Neural progenitor cell (in vitro differentiated cells): Measurements from ENCODE around the gene ACTR6. TPM values are rescaled to one million over a fixed set of nuclear protein-coding genes. Genes with fewer than 3 reads are reported as not detected.

Experiments used
- DNase-seq: peaks from one replicate; pipeline ENCODE4 v3.0.0-alpha.2; 2016; ENCODE audit warnings: low spot score
- H2AFZ ChIP-seq: fragments of 200-600 bp; sonication (generic); replicated peaks from 2 replicates; pipeline ENCODE4 v1.6.1; 2016; ENCODE audit warnings: antibody characterized with exemption
- H3F3A ChIP-seq: fragments of 200-600 bp; sonication (generic); 2 replicates; pipeline ENCODE4 v1.6.1; 2016; ENCODE audit warnings: antibody characterized with exemption, low read depth
- H3K27ac ChIP-seq: fragments of 200-600 bp; sonication (generic); 2 replicates; pipeline ENCODE4 v1.5.1; 2016; ENCODE audit warnings: mild to moderate bottlenecking
- H3K27me3 ChIP-seq: fragments of 200-600 bp; sonication (generic); 2 replicates; pipeline ENCODE4 v1.6.1; 2016; ENCODE audit warnings: mild to moderate bottlenecking, moderate library complexity
- H3K36me3 ChIP-seq: fragments of 200-600 bp; sonication (generic); 2 replicates; pipeline ENCODE4 v1.5.1; 2016
- H3K4me1 ChIP-seq: fragments of 200-600 bp; sonication (generic); 2 replicates; pipeline ENCODE4 v1.6.1; 2016; ENCODE audit warnings: mixed run types
- H3K4me2 ChIP-seq: fragments of 200-600 bp; sonication (generic); 2 replicates; pipeline ENCODE4 v1.6.1; 2016
- H3K4me3 ChIP-seq: fragments of 200-600 bp; sonication (generic); 2 replicates; pipeline ENCODE4 v1.5.1; 2016
- H3K79me2 ChIP-seq: fragments of 200-600 bp; sonication (generic); 2 replicates; pipeline ENCODE4 v1.6.1; 2016; ENCODE audit warnings: low read depth
- H3K9ac ChIP-seq: fragments of 200-600 bp; sonication (generic); 2 replicates; pipeline ENCODE4 v1.6.1; 2016
- H3K9me3 ChIP-seq: fragments of 200-600 bp; sonication (generic); 2 replicates; pipeline ENCODE4 v1.5.1; 2016; ENCODE audit warnings: low read depth
- H4K20me1 ChIP-seq: fragments of 200-600 bp; sonication (generic); 2 replicates; pipeline ENCODE4 v1.6.1; 2016; ENCODE audit warnings: low read depth
- H3K27ac Mint-ChIP-seq: 3 replicates; pipeline ENCODE4 v1.8.0; 2021; ENCODE audit warnings: mixed read lengths
- H3K27me3 Mint-ChIP-seq: 2 replicates; pipeline ENCODE4 v1.8.0; 2022; ENCODE audit warnings: low read depth, mild to moderate bottlenecking, inconsistent platforms, moderate library complexity, mixed read lengths; ENCODE audit not compliant: insufficient read depth
- H3K36me3 Mint-ChIP-seq: 3 replicates; pipeline ENCODE4 v1.8.0; 2021; ENCODE audit warnings: mixed read lengths
- H3K4me1 Mint-ChIP-seq: 3 replicates; pipeline ENCODE4 v1.8.0; 2021; ENCODE audit warnings: mixed read lengths
- H3K4me3 Mint-ChIP-seq: 3 replicates; pipeline ENCODE4 v1.8.0; 2021; ENCODE audit warnings: mild to moderate bottlenecking, moderate library complexity, mixed read lengths
- H3K9me3 Mint-ChIP-seq: 3 replicates; pipeline ENCODE4 v1.8.0; 2020; ENCODE audit warnings: mixed read lengths
- EZH2 ChIP-seq: fragments of 200-600 bp; sonication (generic); IDR thresholded peaks from 2 replicates; pipeline ENCODE4 v1.6.1; 2017; ENCODE audit warnings: antibody characterized with exemption, mild to moderate bottlenecking, moderate library complexity
- EZH2phosphoT487 ChIP-seq: fragments of 200-600 bp; sonication (generic); IDR thresholded peaks from 2 replicates; pipeline ENCODE4 v1.6.1; 2017; ENCODE audit warnings: antibody characterized with exemption
- total RNA-seq: library from RNA; depleted of rRNA; stranded (reverse); fragments of >200 nt; gene quantifications from 2 replicates; pipeline ENCODE4 v1.2.3, GENCODE V29; 2015; ENCODE audit warnings: low replicate concordance
- TF ChIP-seq, protein P1 (sequence below): fragments of 200-600 bp; sonication (generic); IDR thresholded peaks from 2 replicates; pipeline ENCODE4 v1.5.1; 2017; ENCODE audit warnings: antibody characterized with exemption, mild to moderate bottlenecking

ACTR6 gene
- 61.9 and 87.8 TPM in 2 replicates for total RNA-seq

DNA sequence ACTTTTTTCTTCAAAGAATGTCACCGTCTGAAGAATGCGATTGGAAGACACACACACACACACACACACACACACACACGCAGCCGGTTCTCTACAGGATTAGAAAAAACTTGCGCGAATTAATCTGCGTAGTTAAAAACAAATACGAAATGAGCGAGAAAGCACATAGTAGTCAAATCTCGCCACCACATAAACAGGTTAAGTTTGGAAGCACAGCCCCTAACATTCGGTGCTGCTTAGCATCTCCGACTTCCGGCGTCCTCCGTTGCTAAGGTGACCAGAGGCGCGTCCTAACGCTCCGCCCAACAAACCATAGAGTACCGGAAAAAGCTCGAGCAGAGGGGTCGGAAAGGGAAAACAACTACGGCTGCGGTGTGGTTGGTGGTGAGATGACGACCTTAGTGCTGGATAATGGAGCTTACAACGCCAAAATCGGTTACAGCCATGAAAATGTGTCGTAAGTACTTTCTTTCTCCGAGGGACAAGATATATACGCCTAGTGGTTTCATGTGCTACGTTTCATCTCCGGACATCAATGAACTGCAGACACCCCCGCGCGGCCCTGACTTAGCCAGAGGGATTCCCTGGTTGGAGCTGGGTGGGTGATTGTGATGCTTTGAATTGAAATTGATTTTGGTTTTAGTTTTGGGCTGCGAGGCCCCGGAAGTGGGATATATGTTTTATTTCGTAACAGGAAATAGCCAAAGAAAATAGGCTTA is at the start of gene ACTR6:
Gene ACTR6, plus strand, starts transcription at position 353 of the 719 bp plus-strand sequence. Its CDS starts 37 bp downstream, at position 390.
- TF ChIP-seq, protein P1, sequence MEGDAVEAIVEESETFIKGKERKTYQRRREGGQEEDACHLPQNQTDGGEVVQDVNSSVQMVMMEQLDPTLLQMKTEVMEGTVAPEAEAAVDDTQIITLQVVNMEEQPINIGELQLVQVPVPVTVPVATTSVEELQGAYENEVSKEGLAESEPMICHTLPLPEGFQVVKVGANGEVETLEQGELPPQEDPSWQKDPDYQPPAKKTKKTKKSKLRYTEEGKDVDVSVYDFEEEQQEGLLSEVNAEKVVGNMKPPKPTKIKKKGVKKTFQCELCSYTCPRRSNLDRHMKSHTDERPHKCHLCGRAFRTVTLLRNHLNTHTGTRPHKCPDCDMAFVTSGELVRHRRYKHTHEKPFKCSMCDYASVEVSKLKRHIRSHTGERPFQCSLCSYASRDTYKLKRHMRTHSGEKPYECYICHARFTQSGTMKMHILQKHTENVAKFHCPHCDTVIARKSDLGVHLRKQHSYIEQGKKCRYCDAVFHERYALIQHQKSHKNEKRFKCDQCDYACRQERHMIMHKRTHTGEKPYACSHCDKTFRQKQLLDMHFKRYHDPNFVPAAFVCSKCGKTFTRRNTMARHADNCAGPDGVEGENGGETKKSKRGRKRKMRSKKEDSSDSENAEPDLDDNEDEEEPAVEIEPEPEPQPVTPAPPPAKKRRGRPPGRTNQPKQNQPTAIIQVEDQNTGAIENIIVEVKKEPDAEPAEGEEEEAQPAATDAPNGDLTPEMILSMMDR, result no peak
- TF ChIP-seq EZH2, result no peak
- no peak for TF ChIP-seq EZH2phosphoT487
- peaks cover 11% of the 10 kb centered on the region for H3K4me1 Mint-ChIP-seq
- H3K27me3 Mint-ChIP-seq, result peaks cover 7% of the 10 kb centered on the region
- H3K27me3 ChIP-seq, result no peaks in the 10 kb centered on the region
- H2AFZ ChIP-seq, result peak within 1 kb of the TSS; percentile 95
- H3K27ac ChIP-seq, result no peak within 1 kb of the TSS
- H3K36me3 Mint-ChIP-seq, result no peaks in the 10 kb centered on the region
- no peaks in the 10 kb centered on the region for H4K20me1 ChIP-seq
- H3F3A ChIP-seq, result peaks cover 13% of the 10 kb centered on the region
- no peaks in the 10 kb centered on the region for H3K9me3 Mint-ChIP-seq
- peaks cover 50% of the 10 kb centered on the region for H3K79me2 ChIP-seq
- H3K27ac Mint-ChIP-seq, result peak within 1 kb of the TSS; percentile 97
- peak within 1 kb of the TSS; percentile 91 for H3K4me3 ChIP-seq
- no peaks in the 10 kb centered on the region for H3K9me3 ChIP-seq
- peak within 1 kb of the TSS; percentile 94 for H3K4me2 ChIP-seq
- peak; percentile 97 for DNase-seq
- H3K4me3 Mint-ChIP-seq, result peak within 1 kb of the TSS; percentile 100
- H3K9ac ChIP-seq, result peak within 1 kb of the TSS; percentile 73
- peaks cover 3% of the 10 kb centered on the region for H3K36me3 ChIP-seq
- H3K4me1 ChIP-seq, result peaks cover 7% of the 10 kb centered on the region

DNA sequence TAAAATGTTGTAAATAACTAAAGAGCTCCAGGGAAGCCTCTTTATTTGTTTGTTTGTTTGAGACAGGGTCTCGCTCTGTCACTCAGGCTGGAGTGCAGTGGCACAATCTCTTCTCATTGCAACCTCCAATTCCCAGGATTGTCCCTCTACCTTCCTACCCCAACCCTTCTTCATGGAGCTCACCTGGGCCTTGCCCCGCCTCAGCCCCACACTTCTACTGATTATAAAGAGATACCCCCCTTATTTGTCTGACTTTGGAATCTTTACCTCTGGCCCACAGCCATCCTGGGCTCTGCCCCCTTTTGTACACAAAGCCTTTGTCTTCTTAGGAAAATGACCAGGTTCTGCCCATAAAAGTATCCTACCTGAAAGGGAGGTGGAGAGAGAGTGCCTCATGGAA is 48.8 kb upstream of the ACTR6 start:
- Histone ChIP-seq H2AFZ (no peak overlapping the region), H3K4me3 (no peak overlapping the region), H3K9me3 (no peaks in the 10 kb centered on the region), H3K27ac (no peak overlapping the region), H4K20me1 (no peaks in the 10 kb centered on the region), H3K36me3 (no peaks in the 10 kb centered on the region), H3K4me1 (no peaks in the 10 kb centered on the region), H3F3A (no peaks in the 10 kb centered on the region), H3K27me3 (no peaks in the 10 kb centered on the region), H3K9ac (no peak overlapping the region), H3K4me2 (no peak overlapping the region), H3K79me2 (no peaks in the 10 kb centered on the region)
- no peak for TF ChIP-seq EZH2phosphoT487
- no peaks in the 10 kb centered on the region for H3K4me1 Mint-ChIP-seq
- peaks cover 3% of the 10 kb centered on the region for H3K9me3 Mint-ChIP-seq
- H3K4me3 Mint-ChIP-seq, result no peak overlapping the region
- no peak for DNase-seq
- no peaks in the 10 kb centered on the region for H3K27me3 Mint-ChIP-seq
- H3K27ac Mint-ChIP-seq, result no peak overlapping the region
- H3K36me3 Mint-ChIP-seq, result peaks cover 2% of the 10 kb centered on the region

DNA sequence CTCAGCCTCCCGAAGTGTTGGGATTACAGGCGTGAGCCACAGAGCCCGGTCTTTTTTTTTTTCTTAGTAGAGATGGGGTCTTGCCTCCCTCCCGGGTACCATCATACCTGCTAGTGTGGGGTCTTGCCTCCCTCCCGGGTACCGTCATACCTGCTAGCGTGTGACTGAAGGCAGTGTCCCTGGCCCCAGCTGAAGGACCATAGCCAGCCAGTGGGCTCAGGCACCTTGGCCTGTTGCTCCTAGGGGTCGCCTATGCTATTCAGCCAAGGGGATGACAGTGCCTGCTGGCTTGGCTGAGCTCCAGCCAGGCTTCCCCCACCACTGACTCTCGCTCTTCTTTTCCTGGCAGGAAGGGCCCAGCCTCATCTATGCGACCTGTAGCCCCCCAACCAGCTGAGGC is 47.5 kb upstream of the ACTR6 start:
- H3K4me3 ChIP-seq, result no peak overlapping the region
- no peaks in the 10 kb centered on the region for H3K36me3 ChIP-seq
- H2AFZ ChIP-seq, result no peak overlapping the region
- Mint-ChIP-seq H3K9me3 (peaks cover 2% of the 10 kb centered on the region), H3K4me1 (no peaks in the 10 kb centered on the region), H3K27me3 (no peaks in the 10 kb centered on the region), H3K36me3 (peaks cover 1% of the 10 kb centered on the region), H3K27ac (no peak overlapping the region), H3K4me3 (no peak overlapping the region)
- H3K27me3 ChIP-seq, result no peaks in the 10 kb centered on the region
- no peak overlapping the region for H3K4me2 ChIP-seq
- TF ChIP-seq EZH2phosphoT487, result no peak
- TF ChIP-seq, protein P1, result no peak
- no peak for TF ChIP-seq EZH2
- H4K20me1 ChIP-seq, result no peaks in the 10 kb centered on the region
- no peaks in the 10 kb centered on the region for H3K4me1 ChIP-seq
- H3K27ac ChIP-seq, result no peak overlapping the region
- no peaks in the 10 kb centered on the region for H3K9me3 ChIP-seq
- DNase-seq, result no peak
- no peaks in the 10 kb centered on the region for H3F3A ChIP-seq
- H3K9ac ChIP-seq, result no peak overlapping the region
- no peaks in the 10 kb centered on the region for H3K79me2 ChIP-seq
